ENCODE data around the gene VPS35L. TPM values are rescaled to one million over a fixed set of nuclear protein-coding genes. Genes with fewer than 3 reads are reported as not detected.

VPS35L gene
- total and polyA plus RNA-seq, 2 experiments from 2014 or later: 48.0 to 54.6 TPM

DNA sequence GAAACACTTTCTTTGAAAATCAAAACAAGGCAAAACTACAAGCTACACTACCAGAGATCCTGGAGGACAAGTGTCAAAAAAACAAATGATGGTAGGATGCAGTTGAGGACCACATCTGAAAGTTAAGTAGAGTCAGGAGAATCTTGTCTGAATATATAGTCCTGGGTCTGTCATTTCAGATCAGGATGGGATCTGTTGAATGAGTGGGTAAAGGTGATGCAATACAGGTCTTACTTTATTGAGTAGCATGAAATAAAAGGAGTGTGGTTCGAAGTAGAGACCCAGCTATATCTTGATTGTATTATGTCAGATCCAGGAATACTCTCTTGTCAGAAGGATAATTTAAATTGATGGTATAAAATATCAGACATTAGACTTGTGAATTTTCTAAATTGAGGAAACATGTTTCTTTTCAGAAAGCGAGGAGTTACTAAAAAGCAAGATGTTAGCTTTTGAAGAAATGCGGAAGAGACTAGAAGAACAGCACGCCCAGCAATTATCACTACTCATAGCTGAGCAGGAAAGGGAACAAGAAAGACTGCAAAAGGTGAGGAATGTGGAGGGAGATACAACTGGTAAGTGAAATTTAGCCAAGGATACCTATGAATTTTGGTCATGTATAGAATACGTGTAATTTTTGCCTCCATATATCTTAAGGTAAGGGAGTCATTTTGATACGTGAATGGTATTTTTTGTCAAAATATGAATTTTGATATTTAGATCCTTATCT lies 15.1 kb upstream of the VPS35L start:
- no peak for TF ChIP-seq ZNF114 (CRISPR knock-in tag; IDR thresholded peaks at IDR 0.05)
- TF ChIP-seq, protein P1, sequence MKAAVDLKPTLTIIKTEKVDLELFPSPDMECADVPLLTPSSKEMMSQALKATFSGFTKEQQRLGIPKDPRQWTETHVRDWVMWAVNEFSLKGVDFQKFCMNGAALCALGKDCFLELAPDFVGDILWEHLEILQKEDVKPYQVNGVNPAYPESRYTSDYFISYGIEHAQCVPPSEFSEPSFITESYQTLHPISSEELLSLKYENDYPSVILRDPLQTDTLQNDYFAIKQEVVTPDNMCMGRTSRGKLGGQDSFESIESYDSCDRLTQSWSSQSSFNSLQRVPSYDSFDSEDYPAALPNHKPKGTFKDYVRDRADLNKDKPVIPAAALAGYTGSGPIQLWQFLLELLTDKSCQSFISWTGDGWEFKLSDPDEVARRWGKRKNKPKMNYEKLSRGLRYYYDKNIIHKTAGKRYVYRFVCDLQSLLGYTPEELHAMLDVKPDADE (IDR thresholded peaks at IDR 0.05): no peak
- no peak for TF ChIP-seq CREB1 (CRISPR knock-in tag; IDR thresholded peaks at IDR 0.05; ENCODE audit: low read depth)
- no peak for TF ChIP-seq NANOG (IDR thresholded peaks at IDR 0.05; ENCODE audit: borderline replicate concordance)
- no peak for TF ChIP-seq ZNF331 (CRISPR knock-in tag; IDR thresholded peaks at IDR 0.05; ENCODE audit: low read depth)
- no peak for TF ChIP-seq EZH2 (IDR thresholded peaks at IDR 0.05; ENCODE audit: low read depth, unreplicated experiment)
- no peak for TF ChIP-seq CTCF (conservative IDR thresholded peaks at IDR 0.05; ENCODE audit: low read depth in 2 of 2)
- Histone ChIP-seq H3K9me2 (ENCODE audit: insufficient read depth) (no peaks in the 10 kb centered on the region), H3K27ac (ENCODE audit: low read depth) (no peak overlapping the region), H3F3A (replicated peaks; ENCODE audit: low read depth) (no peaks in the 10 kb centered on the region), H3K79me2 (replicated peaks; ENCODE audit: insufficient read depth) (no peaks in the 10 kb centered on the region), H3K27me3 (ENCODE audit: insufficient read depth) (no peaks in the 10 kb centered on the region), H3K4me1 (ENCODE audit: insufficient read depth) (no peaks in the 10 kb centered on the region), H4K20me1 (replicated peaks; ENCODE audit: insufficient read depth) (no peaks in the 10 kb centered on the region; the same call in 1 of the 2 replicates), H3K36me3 (ENCODE audit: insufficient read depth) (peaks cover 30% of the 10 kb centered on the region; the same call in 1 of the 2 replicates), H2AFZ (no peak overlapping the region), H3K4me2 (no peak overlapping the region), H3K4me3 (no peak overlapping the region)
- H3K27ac Mint-ChIP-seq: no peak overlapping the region
- H3K27me3 Mint-ChIP-seq (ENCODE audit: insufficient read depth, low read depth, poor library complexity): no peaks in the 10 kb centered on the region
- ATAC-seq: no peak
- peaks cover 54% of the 10 kb centered on the region for H3K36me3 Mint-ChIP-seq (ENCODE audit: low read depth)
- no peaks in the 10 kb centered on the region for H3K9me3 Mint-ChIP-seq
- H3K4me3 Mint-ChIP-seq: no peak overlapping the region
- no peaks in the 10 kb centered on the region for H3K4me1 Mint-ChIP-seq
- DNase-seq (ENCODE audit: low spot score): no peak

DNA sequence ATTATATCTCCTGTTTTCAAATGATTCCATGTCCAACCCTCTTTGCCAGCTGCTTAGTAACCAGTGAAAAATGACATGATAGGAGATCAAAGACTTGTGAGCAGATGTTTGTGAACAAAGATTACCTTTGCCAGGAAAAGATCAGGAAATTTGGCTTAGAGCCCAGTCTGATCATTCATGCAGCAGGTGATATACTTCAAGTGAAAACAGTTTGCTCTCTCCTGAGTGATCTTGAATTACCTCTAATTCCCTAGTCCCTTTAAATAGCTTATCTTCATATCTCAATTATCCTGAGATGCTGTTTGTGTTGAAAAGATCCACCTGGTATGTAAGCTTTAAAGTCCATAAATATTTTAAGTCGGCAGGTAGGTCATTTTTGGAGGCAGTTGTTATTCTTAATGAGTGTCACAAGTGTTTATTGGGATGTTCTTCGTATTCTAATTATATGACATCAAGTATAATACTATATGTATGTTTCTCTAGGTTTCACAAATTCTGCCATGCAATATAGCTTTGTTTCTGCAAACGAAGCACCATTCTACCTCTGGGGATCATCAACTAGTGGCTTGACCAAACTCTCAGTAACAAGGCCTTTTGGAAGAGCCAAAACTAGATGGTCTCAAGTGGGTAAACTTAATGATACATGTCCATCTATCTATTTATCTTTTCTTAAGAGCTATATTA lies 13.2 kb upstream of the VPS35L start:
- no peak for ATAC-seq
- Mint-ChIP-seq H3K27me3 (ENCODE audit: insufficient read depth, low read depth, poor library complexity) (no peaks in the 10 kb centered on the region), H3K9me3 (no peaks in the 10 kb centered on the region), H3K27ac (no peak overlapping the region), H3K4me1 (no peaks in the 10 kb centered on the region), H3K4me3 (no peak overlapping the region), H3K36me3 (ENCODE audit: low read depth) (peaks cover 48% of the 10 kb centered on the region)
- H3K36me3 ChIP-seq (ENCODE audit: insufficient read depth): peaks cover 36% of the 10 kb centered on the region
- no peaks in the 10 kb centered on the region for H3K4me1 ChIP-seq (ENCODE audit: insufficient read depth)
- no peak overlapping the region for H3K4me3 ChIP-seq
- H3K27me3 ChIP-seq (ENCODE audit: insufficient read depth): no peaks in the 10 kb centered on the region
- H3K9me2 ChIP-seq (ENCODE audit: insufficient read depth): no peaks in the 10 kb centered on the region
- H3K27ac ChIP-seq (ENCODE audit: low read depth): no peak overlapping the region
- no peaks in the 10 kb centered on the region for H3F3A ChIP-seq (replicated peaks; ENCODE audit: low read depth)
- DNase-seq (ENCODE audit: low spot score): no peak
- H2AFZ ChIP-seq: no peak overlapping the region
- H4K20me1 ChIP-seq (replicated peaks; ENCODE audit: insufficient read depth): no peaks in the 10 kb centered on the region; the same call in 1 of the 2 replicates
- H3K79me2 ChIP-seq (replicated peaks; ENCODE audit: insufficient read depth): no peaks in the 10 kb centered on the region
- no peak overlapping the region for H3K4me2 ChIP-seq
- TF ChIP-seq EZH2phosphoT487 (IDR thresholded peaks at IDR 0.05; ENCODE audit: unreplicated experiment) (no peak), CREB1 (CRISPR knock-in tag; IDR thresholded peaks at IDR 0.05; ENCODE audit: low read depth) (no peak), STAT1 (IDR thresholded peaks at IDR 0.05; ENCODE audit: unreplicated experiment) (no peak)
- TF ChIP-seq, protein P2, sequence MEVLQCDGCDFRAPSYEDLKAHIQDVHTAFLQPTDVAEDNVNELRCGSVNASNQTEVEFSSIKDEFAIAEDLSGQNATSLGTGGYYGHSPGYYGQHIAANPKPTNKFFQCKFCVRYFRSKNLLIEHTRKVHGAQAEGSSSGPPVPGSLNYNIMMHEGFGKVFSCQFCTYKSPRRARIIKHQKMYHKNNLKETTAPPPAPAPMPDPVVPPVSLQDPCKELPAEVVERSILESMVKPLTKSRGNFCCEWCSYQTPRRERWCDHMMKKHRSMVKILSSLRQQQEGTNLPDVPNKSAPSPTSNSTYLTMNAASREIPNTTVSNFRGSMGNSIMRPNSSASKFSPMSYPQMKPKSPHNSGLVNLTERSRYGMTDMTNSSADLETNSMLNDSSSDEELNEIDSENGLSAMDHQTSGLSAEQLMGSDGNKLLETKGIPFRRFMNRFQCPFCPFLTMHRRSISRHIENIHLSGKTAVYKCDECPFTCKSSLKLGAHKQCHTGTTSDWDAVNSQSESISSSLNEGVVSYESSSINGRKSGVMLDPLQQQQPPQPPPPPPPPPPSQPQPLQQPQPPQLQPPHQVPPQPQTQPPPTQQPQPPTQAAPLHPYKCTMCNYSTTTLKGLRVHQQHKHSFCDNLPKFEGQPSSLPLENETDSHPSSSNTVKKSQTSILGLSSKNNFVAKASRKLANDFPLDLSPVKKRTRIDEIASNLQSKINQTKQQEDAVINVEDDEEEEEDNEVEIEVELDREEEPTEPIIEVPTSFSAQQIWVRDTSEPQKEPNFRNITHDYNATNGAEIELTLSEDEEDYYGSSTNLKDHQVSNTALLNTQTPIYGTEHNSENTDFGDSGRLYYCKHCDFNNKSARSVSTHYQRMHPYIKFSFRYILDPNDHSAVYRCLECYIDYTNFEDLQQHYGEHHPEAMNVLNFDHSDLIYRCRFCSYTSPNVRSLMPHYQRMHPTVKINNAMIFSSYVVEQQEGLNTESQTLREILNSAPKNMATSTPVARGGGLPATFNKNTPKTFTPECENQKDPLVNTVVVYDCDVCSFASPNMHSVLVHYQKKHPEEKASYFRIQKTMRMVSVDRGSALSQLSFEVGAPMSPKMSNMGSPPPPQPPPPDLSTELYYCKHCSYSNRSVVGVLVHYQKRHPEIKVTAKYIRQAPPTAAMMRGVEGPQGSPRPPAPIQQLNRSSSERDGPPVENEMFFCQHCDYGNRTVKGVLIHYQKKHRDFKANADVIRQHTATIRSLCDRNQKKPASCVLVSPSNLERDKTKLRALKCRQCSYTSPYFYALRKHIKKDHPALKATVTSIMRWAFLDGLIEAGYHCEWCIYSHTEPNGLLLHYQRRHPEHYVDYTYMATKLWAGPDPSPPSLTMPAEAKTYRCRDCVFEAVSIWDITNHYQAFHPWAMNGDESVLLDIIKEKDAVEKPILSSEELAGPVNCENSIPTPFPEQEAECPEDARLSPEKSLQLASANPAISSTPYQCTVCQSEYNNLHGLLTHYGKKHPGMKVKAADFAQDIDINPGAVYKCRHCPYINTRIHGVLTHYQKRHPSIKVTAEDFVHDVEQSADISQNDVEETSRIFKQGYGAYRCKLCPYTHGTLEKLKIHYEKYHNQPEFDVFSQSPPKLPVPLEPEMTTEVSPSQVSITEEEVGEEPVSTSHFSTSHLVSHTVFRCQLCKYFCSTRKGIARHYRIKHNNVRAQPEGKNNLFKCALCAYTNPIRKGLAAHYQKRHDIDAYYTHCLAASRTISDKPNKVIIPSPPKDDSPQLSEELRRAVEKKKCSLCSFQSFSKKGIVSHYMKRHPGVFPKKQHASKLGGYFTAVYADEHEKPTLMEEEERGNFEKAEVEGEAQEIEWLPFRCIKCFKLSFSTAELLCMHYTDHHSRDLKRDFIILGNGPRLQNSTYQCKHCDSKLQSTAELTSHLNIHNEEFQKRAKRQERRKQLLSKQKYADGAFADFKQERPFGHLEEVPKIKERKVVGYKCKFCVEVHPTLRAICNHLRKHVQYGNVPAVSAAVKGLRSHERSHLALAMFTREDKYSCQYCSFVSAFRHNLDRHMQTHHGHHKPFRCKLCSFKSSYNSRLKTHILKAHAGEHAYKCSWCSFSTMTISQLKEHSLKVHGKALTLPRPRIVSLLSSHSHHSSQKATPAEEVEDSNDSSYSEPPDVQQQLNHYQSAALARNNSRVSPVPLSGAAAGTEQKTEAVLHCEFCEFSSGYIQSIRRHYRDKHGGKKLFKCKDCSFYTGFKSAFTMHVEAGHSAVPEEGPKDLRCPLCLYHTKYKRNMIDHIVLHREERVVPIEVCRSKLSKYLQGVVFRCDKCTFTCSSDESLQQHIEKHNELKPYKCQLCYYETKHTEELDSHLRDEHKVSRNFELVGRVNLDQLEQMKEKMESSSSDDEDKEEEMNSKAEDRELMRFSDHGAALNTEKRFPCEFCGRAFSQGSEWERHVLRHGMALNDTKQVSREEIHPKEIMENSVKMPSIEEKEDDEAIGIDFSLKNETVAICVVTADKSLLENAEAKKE (CRISPR knock-in tag; IDR thresholded peaks at IDR 0.05): no peak
